SK-N-SH (cell line): ENCODE data around the gene MLKL. TPM values are rescaled to one million over a fixed set of nuclear protein-coding genes. Genes with fewer than 3 reads are reported as not detected.

Source experiments
- CTCF ChIA-PET: fragments of 300-600, 350-600 bp; formaldehyde crosslinking; extraction: SDS; loops from one replicate; lab custom pipeline; 2021; lab: Yijun Ruan, JAX
- POLR2A ChIA-PET: fragments of 350-600 bp; sonication (Branson Sonifier 250); formaldehyde crosslinking; extraction: SDS; loops from one replicate; lab custom pipeline; 2020; ENCODE audit warnings: antibody characterized with exemption, inconsistent platforms; lab: Yijun Ruan, JAX
- DNase-seq: peaks from one replicate; pipeline ENCODE4 v3.0.0; 2012
- H2AFZ ChIP-seq: fragments of 200-600 bp; sonication (generic); 2 replicates; pipeline ENCODE4 v1.8.1; 2016; ENCODE audit warnings: antibody characterized with exemption, mild to moderate bottlenecking, low read depth
- H3F3A ChIP-seq: fragments of 200-600 bp; sonication (generic); replicated peaks from 2 replicates; pipeline ENCODE3; 2016; ENCODE audit warnings: antibody characterized with exemption, mild to moderate bottlenecking; ENCODE audit not compliant: insufficient read depth
- H3K27ac ChIP-seq, 2 experiments: fragments of 200-500 bp in 1 of 2; fragments of 200-600 bp in 1 of 2; sonication (Bioruptor generic) in 1 of 2; sonication (generic), shearing (Covaris generic) in 1 of 2; 2 replicates each; pipeline versions ENCODE4 v1.5.1 to v1.6.1; 2014 to 2016; ENCODE audit warnings: low read depth in 2 of 2, inconsistent platforms in 1 of 2, low read length in 1 of 2, mild to moderate bottlenecking in 1 of 2, mixed read lengths in 1 of 2
- H3K27me3 ChIP-seq: fragments of 200-600 bp; sonication (generic), shearing (Covaris generic); 2 replicates; pipeline ENCODE4 v1.6.1; 2016; ENCODE audit warnings: mixed run types; ENCODE audit not compliant: insufficient read depth
- H3K36me3 ChIP-seq, 2 experiments: fragments of 200-500 bp in 1 of 2; fragments of 200-600 bp in 1 of 2; sonication (Bioruptor generic) in 1 of 2; sonication (generic) in 1 of 2; replicated peaks in 1 of 2; 2 replicates each; pipeline versions ENCODE3 to v1.5.1; 2014 to 2016; ENCODE audit warnings: low read length in 1 of 2, mild to moderate bottlenecking in 1 of 2; ENCODE audit not compliant: insufficient read depth in 2 of 2, control insufficient read depth in 1 of 2
- H3K4me1 ChIP-seq, 2 experiments: fragments of 200-500 bp in 1 of 2; fragments of 200-600 bp in 1 of 2; sonication (Bioruptor generic) in 1 of 2; sonication (generic), shearing (Covaris generic) in 1 of 2; 2 replicates each; pipeline versions ENCODE4 v1.5.1 to v1.6.1; 2014 to 2016; ENCODE audit warnings: low read depth in 1 of 2, low read length in 1 of 2, mixed run types in 1 of 2; ENCODE audit not compliant: insufficient read depth in 2 of 2, control insufficient read depth in 1 of 2
- H3K4me2 ChIP-seq: fragments of 200-600 bp; sonication (generic), shearing (Covaris generic); 2 replicates; pipeline ENCODE4 v1.6.1; 2017; ENCODE audit warnings: mixed run types
- H3K4me3 ChIP-seq, 2 experiments: fragments of 200-500 bp in 1 of 2; fragments of 200-600 bp in 1 of 2; sonication (Bioruptor generic) in 1 of 2; sonication (generic), shearing (Covaris generic) in 1 of 2; 2 replicates each; pipeline versions ENCODE4 v1.5.1 to v1.8.1; 2014 to 2016; ENCODE audit warnings: low read depth in 2 of 2, inconsistent platforms in 1 of 2, low read length in 1 of 2, mild to moderate bottlenecking in 1 of 2, mixed read lengths in 1 of 2, moderate library complexity in 1 of 2
- H3K79me2 ChIP-seq: fragments of 200-600 bp; sonication (generic); 2 replicates; pipeline ENCODE4 v1.8.1; 2017; ENCODE audit warnings: mild to moderate bottlenecking; ENCODE audit not compliant: insufficient read depth
- H3K9ac ChIP-seq: fragments of 200-600 bp; sonication (generic); 2 replicates; pipeline ENCODE4 v1.6.1; 2017; ENCODE audit warnings: mixed run types
- H3K9me2 ChIP-seq: fragments of 200-600 bp; sonication (generic); 2 replicates; pipeline ENCODE4 v1.6.1; 2017; ENCODE audit warnings: mixed run types
- H3K9me3 ChIP-seq: fragments of 200-600 bp; sonication (generic); 2 replicates; pipeline ENCODE4 v1.6.1; 2017; ENCODE audit warnings: mixed run types, mild to moderate bottlenecking, moderate library complexity
- H4K20me1 ChIP-seq: fragments of 200-600 bp; sonication (generic); 2 replicates; pipeline ENCODE4 v1.6.1; 2017; ENCODE audit warnings: mild to moderate bottlenecking, mixed run types; ENCODE audit not compliant: insufficient read depth
- CTCF ChIP-seq: fragments of 200-600 bp; sonication (generic); IDR thresholded peaks from 2 replicates; pipeline ENCODE4 v1.6.1; 2017; ENCODE audit warnings: antibody characterized with exemption, mild to moderate bottlenecking, moderate library complexity
- EP300 ChIP-seq, 2 experiments: IDR thresholded peaks; 2 replicates each; pipeline versions ENCODE4 v1.4.0 to v1.6.1; 2012; ENCODE audit warnings: borderline replicate concordance in 1 of 2, low read depth in 1 of 2, low read length in 1 of 2
- EZH2phosphoT487 ChIP-seq: fragments of 200-600 bp; sonication (generic); IDR thresholded peaks from 2 replicates; pipeline ENCODE4 v1.6.1; 2017; ENCODE audit warnings: low read depth, mixed run types, mild to moderate bottlenecking, antibody characterized with exemption, moderate library complexity, borderline replicate concordance
- FOSL2 ChIP-seq: IDR thresholded peaks from 2 replicates; pipeline ENCODE4 v1.4.0; 2012; ENCODE audit warnings: low read depth, mild to moderate bottlenecking, moderate library complexity, borderline replicate concordance
- GATA2 ChIP-seq: sonication (generic); formaldehyde crosslinking; IDR thresholded peaks from 2 replicates; pipeline ENCODE4 v1.5.0; 2020; ENCODE audit warnings: mild to moderate bottlenecking, missing genetic modification reagents
- JUND ChIP-seq: IDR thresholded peaks from 2 replicates; pipeline ENCODE4 v1.4.0; 2012
- MEF2A ChIP-seq: IDR thresholded peaks from 2 replicates; pipeline ENCODE4 v1.4.0; 2012; ENCODE audit warnings: low read depth, borderline replicate concordance
- MXI1 ChIP-seq: IDR thresholded peaks from 2 replicates; pipeline ENCODE4 v1.6.1; 2012; ENCODE audit warnings: mild to moderate bottlenecking, low read depth, low read length, improper control_type of control experiment
- NRF1 ChIP-seq: IDR thresholded peaks from 2 replicates; pipeline ENCODE4 v1.6.1; 2012; ENCODE audit warnings: low read depth, mild to moderate bottlenecking, low read length
- RAD21 ChIP-seq: IDR thresholded peaks from 2 replicates; pipeline ENCODE4 v1.6.1; 2012; ENCODE audit warnings: mild to moderate bottlenecking, low read length
- SMC3 ChIP-seq: IDR thresholded peaks from 2 replicates; pipeline ENCODE4 v1.6.1; 2012; ENCODE audit warnings: low read depth, low read length, improper control_type of control experiment
- USF2 ChIP-seq: fragments of 150-350 bp; IDR thresholded peaks from 2 replicates; pipeline ENCODE4 v1.6.1; 2017; ENCODE audit warnings: antibody characterized with exemption, low read length, low read depth, borderline replicate concordance
- WGBS: methylation state at CpG from one replicate; pipeline ENCODE4 v1.1.6; 2017; ENCODE audit warnings: low lambda C conversion rate; 5-methylcytosine and 5-hydroxymethylcytosine counted together
- polyA plus RNA-seq, 3 experiments: library from polyadenylated mRNA; depleted of rRNA; stranded (reverse); fragments of >200 nt; gene quantifications; 2 replicates each; pipeline ENCODE4 v1.2.3, GENCODE V29; 2012

The MLKL gene
- polyA plus RNA-seq, 1 of the 3 experiments (the other 2 are of a cell fraction): 3.6 TPM

DNA sequence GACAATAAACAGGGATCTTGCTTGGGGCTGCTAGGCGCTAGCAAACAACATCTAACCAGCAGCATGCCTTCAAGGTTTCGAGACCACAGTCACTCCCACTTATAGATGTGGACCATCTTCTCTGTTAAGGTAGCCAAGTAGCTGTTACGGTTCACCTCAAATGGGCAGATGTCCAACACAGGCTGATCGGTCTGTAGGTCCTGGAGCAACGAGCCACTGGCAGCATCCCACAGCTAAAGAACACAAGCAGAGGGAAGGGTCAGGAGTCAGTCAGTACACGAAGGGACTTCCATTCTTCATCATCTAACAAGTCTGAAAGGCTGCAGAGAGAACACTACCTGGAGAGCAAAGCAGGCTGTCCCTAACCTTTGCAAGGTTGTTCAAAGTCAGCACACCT, 76.8 kb downstream of the MLKL start:
- Histone ChIP-seq H3K4me2 (no peak overlapping the region), H3K9me2 (no peaks in the 10 kb centered on the region), H3K4me3 (no peak overlapping the region), H3K79me2 (no peaks in the 10 kb centered on the region; the same call in 1 of the 2 replicates), H4K20me1 (no peaks in the 10 kb centered on the region), H3K4me1 (peaks cover 9 to 21% of the 10 kb centered on the region in 2 experiments; a peak in 3 of 4 replicates), H3K9ac (no peak overlapping the region), H3K36me3 (peaks cover 42 to 51% of the 10 kb centered on the region in 2 experiments), H3K27me3 (no peaks in the 10 kb centered on the region), H3F3A (no peaks in the 10 kb centered on the region), H3K9me3 (no peaks in the 10 kb centered on the region), H2AFZ (no peak overlapping the region), H3K27ac (no peak overlapping the region)
- ChIA-PET POLR2A (no interaction called here), CTCF (interaction anchor here (0.9 to 3.2 kb wide), 6 partner anchors 9 to 314 kb away, joined by 3 to 18 read pairs (median 5); partner anchors contain the start of gene GLG1)
- DNase-seq: no peak
- WGBS: 88% methylated on average over 6 of the region's 6 CpGs
- TF ChIP-seq FOSL2: no peak
- no peak for TF ChIP-seq MXI1
- no peak for TF ChIP-seq EZH2phosphoT487
- TF ChIP-seq JUND: no peak
- TF ChIP-seq MEF2A: no peak
- TF ChIP-seq GATA2: no peak
- TF ChIP-seq USF2: no peak
- no peak for TF ChIP-seq CTCF

GRCh38 chr16:74623214-74623838, 77.3 kb downstream of the MLKL start:
- H4K20me1 ChIP-seq: no peaks in the 10 kb centered on the region
- peaks cover 41 to 47% of the 10 kb centered on the region in 2 experiments for H3K36me3 ChIP-seq

More at GRCh38 chr16:74623214-74623838, 77.3 kb downstream of the MLKL start:
- Histone ChIP-seq H3K27ac (no peak overlapping the region), H3K4me3 (no peak overlapping the region), H3K79me2 (no peaks in the 10 kb centered on the region; the same call in 1 of the 2 replicates), H3K4me1 (peaks cover 9 to 19% of the 10 kb centered on the region in 2 experiments; a peak in 3 of 4 replicates), H3K27me3 (no peaks in the 10 kb centered on the region), H3K9ac (no peak overlapping the region), H2AFZ (no peak overlapping the region), H3F3A (no peaks in the 10 kb centered on the region), H3K9me2 (no peaks in the 10 kb centered on the region), H3K9me3 (no peaks in the 10 kb centered on the region), H3K4me2 (no peak overlapping the region)
- ChIA-PET CTCF (interaction anchor here (0.6 to 3.2 kb wide), 20 partner anchors 10 to 318 kb away, joined by 3 to 18 read pairs (median 4); partner anchors contain the start of gene GLG1), POLR2A (no interaction called here)
- WGBS: 32% methylated on average over 4 of the region's 4 CpGs
- TF ChIP-seq CTCF (peak; percentile 76), RAD21 (peak; percentile 83), USF2 (no peak), SMC3 (peak; percentile 47), NRF1 (no peak), EP300 (IDR thresholded peaks at IDR 0.05; ENCODE audit: borderline replicate concordance in 1 of 2, low read depth in 1 of 2, low read length in 1 of 2) (no peak), JUND (no peak)
- DNase-seq: peak; percentile 47
